Spinal cord (tissue), 10 donors: ENCODE measurements around the gene CEP162. TPM values are rescaled to one million over a fixed set of nuclear protein-coding genes. Genes with fewer than 3 reads are reported as not detected.

Source experiments
- DNase-seq, 6 donors: peaks; one replicate each; pipeline versions ENCODE4 v3.0.0 to v3.0.0-alpha.2; 2013 to 2015; ENCODE audit warnings: low spot score in 6 of 6, low read depth in 4 of 6
- H3K27ac ChIP-seq: one replicate; pipeline ENCODE4 v1.5.1; 2013; ENCODE audit warnings: low read depth, low read length, control low read depth
- H3K27me3 ChIP-seq: one replicate; pipeline ENCODE4 v1.6.1; 2013; ENCODE audit warnings: low read length; ENCODE audit not compliant: control insufficient read depth, insufficient read depth
- H3K36me3 ChIP-seq: one replicate; pipeline ENCODE4 v1.6.1; 2013; ENCODE audit warnings: low read length; ENCODE audit not compliant: control insufficient read depth, insufficient read depth
- H3K4me1 ChIP-seq: one replicate; pipeline ENCODE4 v1.6.1; 2013; ENCODE audit warnings: low read length; ENCODE audit not compliant: control insufficient read depth, insufficient read depth
- H3K4me3 ChIP-seq: one replicate; pipeline ENCODE4 v1.5.1; 2013; ENCODE audit warnings: low read depth, low read length, control low read depth
- H3K9me3 ChIP-seq: one replicate; pipeline ENCODE4 v1.6.1; 2013; ENCODE audit warnings: low read length; ENCODE audit not compliant: control insufficient read depth, insufficient read depth
- WGBS: methylation state at CpG from one replicate; pipeline ENCODE4 v1.1.5; 2013; ENCODE audit warnings: missing lambda C conversion rate; ENCODE audit not compliant: insufficient coverage; 5-methylcytosine and 5-hydroxymethylcytosine counted together
- polyA plus RNA-seq, 2 donors: library from polyadenylated mRNA; unstranded; fragments of 120-200 nt; gene quantifications; one replicate each; pipeline ENCODE4 v1.2.1, GENCODE V29; 2013; ENCODE audit not compliant: insufficient read length in 2 of 2
- total RNA-seq, 2 donors: library from RNA; depleted of rRNA in 1 of 2; stranded (reverse); fragments of 120-200 nt in 1 of 2; fragments of >200 nt in 1 of 2; gene quantifications; one replicate each; pipeline versions ENCODE4 v1.2.3 to v1.2.4, GENCODE V29; 2013 to 2014
- donor health status: healthy.

The CEP162 gene
- total and polyA plus RNA-seq, 4 donors = 10.2 to 19.1 (median 14.5) TPM

- no peaks in the 10 kb centered on the region for H3K9me3 ChIP-seq
- no peaks in the 10 kb centered on the region for H3K4me1 ChIP-seq
- no peaks in the 10 kb centered on the region for H3K36me3 ChIP-seq
- WGBS = 29% methylated on average over 4 of the region's 11 CpGs
- H3K27me3 ChIP-seq = no peaks in the 10 kb centered on the region
- no peak overlapping the region for H3K27ac ChIP-seq
- no peak overlapping the region for H3K4me3 ChIP-seq
- DNase-seq = peak in 1 of 6 donors; percentile 39
These were observed 144.7 kb downstream of the CEP162 start for GRCh38 chr6:84082689-84083265.

GRCh38 chr6:84081222-84081621, 146.2 kb downstream of the CEP162 start:
- Histone ChIP-seq H3K4me3 (no peak overlapping the region), H3K27ac (no peak overlapping the region), H3K36me3 (no peaks in the 10 kb centered on the region), H3K4me1 (no peaks in the 10 kb centered on the region), H3K9me3 (no peaks in the 10 kb centered on the region), H3K27me3 (no peaks in the 10 kb centered on the region)
- DNase-seq = no peak
- no CpG with 5 or more reads among the region's 2 CpGs for WGBS

DNA sequence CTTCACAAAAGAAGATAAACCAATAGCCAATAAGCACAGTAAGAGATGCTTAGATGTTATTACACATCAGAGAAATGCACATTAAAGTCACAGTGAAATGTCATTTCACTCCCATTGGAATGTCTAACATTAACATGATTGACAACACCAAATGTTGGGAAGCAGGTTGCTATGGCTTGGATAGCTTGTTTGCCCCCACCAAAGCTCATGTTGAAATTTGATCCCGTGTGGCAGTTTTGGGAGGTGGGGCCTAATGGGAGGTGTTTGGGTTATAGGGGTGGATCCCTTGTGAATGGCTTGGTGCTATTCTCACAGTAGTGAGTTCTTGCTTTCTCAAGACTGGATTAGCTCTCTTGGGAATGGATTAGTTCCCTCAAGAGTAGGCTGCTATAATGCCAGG, 149.1 kb downstream of the CEP162 start:
- Histone ChIP-seq H3K27ac (no peak overlapping the region), H3K27me3 (no peaks in the 10 kb centered on the region), H3K4me1 (peaks cover 3% of the 10 kb centered on the region), H3K36me3 (no peaks in the 10 kb centered on the region), H3K4me3 (no peak overlapping the region), H3K9me3 (no peaks in the 10 kb centered on the region)
- 60% methylated on average over 1 of the region's 1 CpG for WGBS
- DNase-seq = no peak

DNA sequence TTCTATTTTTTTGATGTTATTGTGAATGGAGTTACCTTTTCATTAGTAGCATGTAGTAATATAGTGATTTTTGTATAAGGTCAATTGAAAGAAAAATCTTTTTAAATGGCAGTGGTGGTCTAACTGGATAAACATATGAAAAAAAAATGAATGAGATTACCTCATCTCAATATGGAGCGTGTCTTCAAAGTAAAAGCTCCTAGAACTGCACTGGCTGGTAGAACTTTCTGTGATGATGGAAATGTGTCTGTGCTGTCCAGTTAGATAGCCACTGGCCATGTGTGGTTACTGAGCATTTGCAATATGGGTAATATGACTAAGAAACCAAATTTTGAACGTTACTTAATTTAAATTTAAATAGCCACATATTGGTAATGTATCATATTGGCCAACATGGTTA, 149.8 kb downstream of the CEP162 start:
- H3K27ac ChIP-seq = no peak overlapping the region
- no peak overlapping the region for H3K4me3 ChIP-seq
- no peak for DNase-seq
- no CpG with 5 or more reads among the region's 2 CpGs for WGBS
- no peaks in the 10 kb centered on the region for H3K36me3 ChIP-seq
- H3K4me1 ChIP-seq = peaks cover 3% of the 10 kb centered on the region
- H3K9me3 ChIP-seq = no peaks in the 10 kb centered on the region
- no peaks in the 10 kb centered on the region for H3K27me3 ChIP-seq

GRCh38 chr6:84074988-84075781, 152.3 kb downstream of the CEP162 start:
- DNase-seq = peak in 1 of 6 donors; percentile 73
- Histone ChIP-seq H3K27ac (no peak overlapping the region), H3K4me3 (no peak overlapping the region), H3K36me3 (no peaks in the 10 kb centered on the region), H3K4me1 (peaks cover 3% of the 10 kb centered on the region), H3K9me3 (no peaks in the 10 kb centered on the region), H3K27me3 (no peaks in the 10 kb centered on the region)
- 10% methylated on average over 2 of the region's 6 CpGs for WGBS

Other genes with a start within 250 kb of the CEP162 start
- gene MRAP2, start 193.9 kb downstream of the CEP162 start, total RNA-seq = 10 to 100 TPM in 1 of 2 donors, 1 to 10 TPM in 1; 5.4 to 17.3 TPM
- 1 to 10 TPM; 7.8 to 8.4 TPM for gene MRAP2, start 193.9 kb downstream of the CEP162 start, polyA plus RNA-seq